ENCODE data around the gene TMEM163.

DNA sequence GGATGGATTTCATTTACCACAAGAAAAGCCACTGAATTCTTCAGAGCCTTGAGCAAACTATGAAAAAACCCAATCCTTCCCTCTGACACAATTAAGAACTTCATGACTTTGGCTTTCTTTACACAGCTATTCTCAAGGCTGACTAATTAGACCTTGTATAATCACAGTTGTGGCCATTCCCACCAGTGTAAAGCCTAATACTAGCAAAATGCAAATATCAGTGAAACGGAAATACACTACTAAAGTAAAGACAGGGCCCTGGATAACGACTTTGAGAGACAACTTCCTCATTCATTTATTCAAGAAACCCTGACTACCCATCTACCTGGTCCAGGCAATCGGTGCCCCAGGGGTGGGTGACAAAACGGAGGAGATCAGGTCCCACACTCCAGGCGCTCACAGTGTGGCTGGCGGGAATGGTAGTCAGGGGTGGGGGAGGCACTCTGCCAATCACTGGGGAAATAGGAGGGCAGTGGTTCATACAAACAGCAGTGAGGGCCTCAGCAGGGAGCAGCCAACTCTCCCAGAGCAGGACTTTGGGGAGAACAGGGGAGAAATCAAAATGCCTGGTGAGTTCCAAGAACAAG, 28.1 kb downstream of the TMEM163 start:
- no peak for TF ChIP-seq POLR2A (IDR thresholded peaks at IDR 0.05)
- TF ChIP-seq, protein P1, sequence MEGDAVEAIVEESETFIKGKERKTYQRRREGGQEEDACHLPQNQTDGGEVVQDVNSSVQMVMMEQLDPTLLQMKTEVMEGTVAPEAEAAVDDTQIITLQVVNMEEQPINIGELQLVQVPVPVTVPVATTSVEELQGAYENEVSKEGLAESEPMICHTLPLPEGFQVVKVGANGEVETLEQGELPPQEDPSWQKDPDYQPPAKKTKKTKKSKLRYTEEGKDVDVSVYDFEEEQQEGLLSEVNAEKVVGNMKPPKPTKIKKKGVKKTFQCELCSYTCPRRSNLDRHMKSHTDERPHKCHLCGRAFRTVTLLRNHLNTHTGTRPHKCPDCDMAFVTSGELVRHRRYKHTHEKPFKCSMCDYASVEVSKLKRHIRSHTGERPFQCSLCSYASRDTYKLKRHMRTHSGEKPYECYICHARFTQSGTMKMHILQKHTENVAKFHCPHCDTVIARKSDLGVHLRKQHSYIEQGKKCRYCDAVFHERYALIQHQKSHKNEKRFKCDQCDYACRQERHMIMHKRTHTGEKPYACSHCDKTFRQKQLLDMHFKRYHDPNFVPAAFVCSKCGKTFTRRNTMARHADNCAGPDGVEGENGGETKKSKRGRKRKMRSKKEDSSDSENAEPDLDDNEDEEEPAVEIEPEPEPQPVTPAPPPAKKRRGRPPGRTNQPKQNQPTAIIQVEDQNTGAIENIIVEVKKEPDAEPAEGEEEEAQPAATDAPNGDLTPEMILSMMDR (IDR thresholded peaks at IDR 0.05): no peak

Data from stomach (tissue), 4 donors.